Endothelial cell of umbilical vein (primary cell): ENCODE measurements around the gene UNCX. TPM values are rescaled to one million over a fixed set of nuclear protein-coding genes. Genes with fewer than 3 reads are reported as not detected.
"Not testable (repeated sequence)": the region's sequence is repeated elsewhere in the genome, so short reads cannot be mapped to it uniquely, and the experiment has no call there.

Source experiments
- BruUV-seq: library from RNA; stranded (reverse); fragments of 400-500 nt; replicated peaks from 2 replicates; lab custom pipeline; 2021; lab: Mats Ljungman, UMichigan
- CTCF ChIA-PET: fragments of 300-600, 350-600 bp; sonication (Branson Sonifier 250); formaldehyde crosslinking; loops from one replicate; lab custom pipeline; 2021; ENCODE audit warnings: antibody characterized with exemption, inconsistent platforms; lab: Charles Lee
- POLR2A ChIA-PET: fragments of 300-600, 350-600 bp; sonication (Branson Sonifier 250); formaldehyde crosslinking; loops from one replicate; lab custom pipeline; 2021; ENCODE audit warnings: antibody characterized with exemption, inconsistent platforms; lab: Charles Lee
- DNase-seq: peaks from one replicate; pipeline ENCODE4 v3.0.0-alpha.2; 2011; ENCODE audit warnings: low read depth, low spot score
- FAIRE-seq: peaks from 2 replicates; lab custom pipeline; 2011; peaks lifted over from hg19 to GRCh38; lab: Jason Lieb, UNC
- H2AFZ ChIP-seq: 2 replicates; pipeline ENCODE4 v1.6.0; 2012; ENCODE audit warnings: low read depth, low read length, control low read depth, inconsistent platforms
- H3K27ac ChIP-seq: 2 replicates; pipeline ENCODE4 v1.5.1; 2011; ENCODE audit warnings: low read depth, mild to moderate bottlenecking, control low read depth, low read length, moderate library complexity; ENCODE audit not compliant: insufficient read depth
- H3K27me3 ChIP-seq, 2 experiments: 2 replicates each; pipeline versions ENCODE4 v1.6.0 to v1.6.1; 2011; ENCODE audit warnings: low read length in 2 of 2, mixed read lengths in 1 of 2; ENCODE audit not compliant: control insufficient read depth in 2 of 2, insufficient read depth in 2 of 2
- H3K36me3 ChIP-seq, 2 experiments: 2 replicates in 1 of 2; 3 replicates in 1 of 2; pipeline ENCODE4 v1.5.1; 2011; ENCODE audit warnings: low read length in 2 of 2, mild to moderate bottlenecking in 1 of 2, moderate library complexity in 1 of 2; ENCODE audit not compliant: control insufficient read depth in 2 of 2, insufficient read depth in 2 of 2; ENCODE audit errors: extremely low read depth in 1 of 2
- H3K4me1 ChIP-seq: 3 replicates; pipeline ENCODE4 v1.5.1; 2011; ENCODE audit warnings: mild to moderate bottlenecking, low read length; ENCODE audit not compliant: control insufficient read depth, insufficient read depth; ENCODE audit errors: extremely low read depth
- H3K4me2 ChIP-seq: 2 replicates; pipeline ENCODE4 v1.6.1; 2011; ENCODE audit warnings: low read length, control low read depth, mixed read lengths; ENCODE audit not compliant: insufficient read depth
- H3K4me3 ChIP-seq, 3 experiments: fragments of 200-600 bp in 1 of 3; sonication (generic), shearing (Covaris generic) in 1 of 3; replicated peaks in 1 of 3; 2 replicates each; pipeline ENCODE4 v1.5.1; 2011 to 2016; ENCODE audit warnings: control low read depth in 3 of 3, low read length in 3 of 3, mild to moderate bottlenecking in 2 of 3, inconsistent platforms in 1 of 3, low read depth in 1 of 3, moderate library complexity in 1 of 3; ENCODE audit not compliant: insufficient read depth in 1 of 3
- H3K79me2 ChIP-seq: 2 replicates; pipeline ENCODE4 v1.6.0; 2012; ENCODE audit warnings: low read length, inconsistent platforms; ENCODE audit not compliant: control insufficient read depth, insufficient read depth
- H3K9ac ChIP-seq: replicated peaks from 2 replicates; pipeline ENCODE3; 2011; ENCODE audit warnings: low read length, control low read depth; ENCODE audit not compliant: insufficient read depth; ENCODE audit errors: extremely low read depth
- H3K9me1 ChIP-seq: replicated peaks from 3 replicates; pipeline ENCODE4 v1.6.0; 2011; ENCODE audit warnings: mild to moderate bottlenecking, low read length; ENCODE audit not compliant: control insufficient read depth, insufficient read depth; ENCODE audit errors: extremely low read depth
- H3K9me3 ChIP-seq: replicated peaks from 2 replicates; pipeline ENCODE4 v1.5.1; 2012; ENCODE audit warnings: low read length, inconsistent platforms; ENCODE audit not compliant: control insufficient read depth, insufficient read depth
- H4K20me1 ChIP-seq: replicated peaks from 2 replicates; pipeline ENCODE3; 2011; ENCODE audit warnings: mild to moderate bottlenecking, low read length; ENCODE audit not compliant: control insufficient read depth, insufficient read depth; ENCODE audit errors: extremely low read depth
- FOS ChIP-seq: IDR thresholded peaks from 2 replicates; pipeline ENCODE4 v1.6.1; 2011; ENCODE audit warnings: mild to moderate bottlenecking, low read length, moderate library complexity, borderline replicate concordance; ENCODE audit not compliant: insufficient read depth
- GATA2 ChIP-seq: IDR thresholded peaks from 2 replicates; pipeline ENCODE4 v1.7.0; 2011; ENCODE audit warnings: low read depth, mild to moderate bottlenecking, moderate library complexity, mixed read lengths, low read length; ENCODE audit not compliant: insufficient read length, insufficient read depth
- JUN ChIP-seq: IDR thresholded peaks from 2 replicates; pipeline ENCODE4 v1.6.1; 2011; ENCODE audit warnings: borderline replicate concordance, low read depth; ENCODE audit not compliant: insufficient read length, insufficient read depth
- MYC ChIP-seq: IDR thresholded peaks from one replicate; pipeline ENCODE4 v1.6.1; 2011; ENCODE audit warnings: mild to moderate bottlenecking, low read depth, low read length
- POLR2AphosphoS5 ChIP-seq: IDR thresholded peaks from 2 replicates; pipeline ENCODE4 v1.6.1; 2012; ENCODE audit warnings: low read depth, mild to moderate bottlenecking, control low read depth, low read length, moderate library complexity; ENCODE audit not compliant: insufficient read depth
- dilution Hi-C: fragments of 300-500 bp; cut with MboI; formaldehyde crosslinking; loops from one replicate; pipeline ENCODE4 v1.15.0; 2019; ENCODE audit warnings: low sequenced_read_pairs; ENCODE audit not compliant: extremely low pct_ligation_motif_present
- intact Hi-C: fragments of 100-400 bp; cut with micrococcal nuclease; formaldehyde crosslinking; loops from one replicate; pipeline ENCODE4 v1.10.0; 2022
- polyA plus RNA-seq, 4 experiments: library from polyadenylated mRNA; depleted of rRNA in 3 of 4; stranded (reverse) in 3 of 4; unstranded in 1 of 4; fragments of >200 nt; gene quantifications; 2 replicates each; pipeline versions ENCODE4 v1.2.1 to v1.2.3, GENCODE V29; 2011 to 2012; ENCODE audit warnings: missing spikeins in 1 of 4
- total RNA-seq: library from RNA; stranded (reverse); gene quantifications from 2 replicates; pipeline ENCODE4 v1.2.3, GENCODE V29; 2021

The UNCX gene
- total and polyA plus RNA-seq, 2 donors (not counting 3 experiments of a cell fraction or from before 2014, with no cell fraction given) = not detected

DNA sequence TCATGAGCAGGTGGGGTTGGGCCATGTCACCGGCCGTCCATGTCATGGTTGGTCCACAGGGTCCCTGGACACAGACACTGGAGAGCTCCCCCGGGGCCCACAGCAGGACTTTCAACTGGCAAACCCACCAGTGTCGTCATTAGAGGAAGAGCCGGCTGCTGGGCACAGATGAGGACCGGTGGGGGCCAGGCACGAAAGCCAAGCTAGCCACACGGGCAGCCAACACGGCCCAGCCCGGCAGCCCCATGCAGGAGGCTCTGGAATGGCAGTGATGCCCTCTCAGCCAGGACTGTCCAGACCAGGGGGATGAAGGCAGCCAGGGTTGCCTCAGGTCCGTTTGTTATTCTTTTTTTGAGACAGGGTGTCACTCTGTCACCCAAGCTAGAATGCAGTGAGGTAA lies 21.1 kb upstream of the UNCX start:
- Histone ChIP-seq H3K27ac (no peak overlapping the region), H3K79me2 (no peaks in the 10 kb centered on the region), H3K9ac (no peak overlapping the region), H3K36me3 (no peaks in the 10 kb centered on the region), H3K4me3 (no peak overlapping the region), H3K27me3 (peaks cover 29 to 31% of the 10 kb centered on the region in 2 experiments), H4K20me1 (no peaks in the 10 kb centered on the region), H3K4me2 (no peak overlapping the region), H2AFZ (no peak overlapping the region), H3K9me1 (no peaks in the 10 kb centered on the region), H3K4me1 (no peaks in the 10 kb centered on the region), H3K9me3 (no peaks in the 10 kb centered on the region)
- intact Hi-C loops (no loop called here), dilution Hi-C loops (no loop called here)
- FAIRE-seq (no peak), DNase-seq (no peak)
- POLR2A ChIA-PET = no interaction called here
- CTCF ChIA-PET = interaction anchor here (0.5 to 1.3 kb wide), 2 partner anchors 8 to 35 kb away, joined by 3 to 4 read pairs; no protein-coding TSS in a partner anchor
- no peak for TF ChIP-seq POLR2AphosphoS5
- no peak for TF ChIP-seq FOS
- no peak for TF ChIP-seq MYC
- TF ChIP-seq JUN = no peak
- TF ChIP-seq GATA2 = no peak
- no TSS peak for BruUV-seq

DNA sequence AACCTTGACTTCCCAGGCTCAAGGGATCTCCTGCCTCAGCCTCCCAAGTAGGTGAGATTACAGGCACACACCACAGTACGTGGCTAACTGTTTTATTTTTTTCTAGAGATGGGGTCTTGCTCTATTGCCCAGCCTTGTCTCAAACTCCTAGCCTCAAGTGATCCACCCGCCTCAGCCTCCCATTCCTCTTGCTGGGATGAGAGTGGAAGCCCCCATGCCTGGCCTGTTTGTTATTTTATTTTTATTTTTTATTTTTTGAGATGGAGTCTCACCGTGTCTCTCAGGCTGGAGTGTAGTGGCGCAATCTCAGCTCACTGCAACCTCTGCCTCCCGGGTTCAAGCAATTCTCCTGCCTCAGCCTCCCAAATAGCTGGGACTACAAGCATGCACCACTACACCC lies 20.6 kb upstream of the UNCX start:
- H3K27ac ChIP-seq, POLR2A ChIA-PET, H4K20me1 ChIP-seq, H3K9me1 ChIP-seq, H3K4me3 ChIP-seq, H3K79me2 ChIP-seq, H2AFZ ChIP-seq, DNase-seq, FAIRE-seq, H3K9ac ChIP-seq, H3K4me1 ChIP-seq, H3K4me2 ChIP-seq, BruUV-seq, intact Hi-C loops, H3K9me3 ChIP-seq, dilution Hi-C loops, H3K36me3 ChIP-seq: not testable (repeated sequence)
- H3K27me3 ChIP-seq = peaks cover 29 to 31% of the 10 kb centered on the region in 2 experiments
- CTCF ChIA-PET = interaction anchor here (0.5 kb wide), 1 partner anchor 8 kb away, joined by 3 read pairs; no protein-coding TSS in a partner anchor
